HEK293 (cell line): ENCODE measurements around the gene NOM1.

ENCODE experiments used
- CTCF ChIP-seq: fragments of 450-650 bp; formaldehyde crosslinking; IDR thresholded peaks from 2 replicates; pipeline ENCODE4 v1.5.1; 2016; ENCODE audit warnings: missing biosample characterization, missing genetic modification characterization
- KLF9 ChIP-seq: fragments of 450-650 bp; formaldehyde crosslinking; IDR thresholded peaks from 2 replicates; pipeline ENCODE4 v1.5.1; 2016; ENCODE audit warnings: missing biosample characterization, missing genetic modification characterization, low read depth
- REST ChIP-seq: fragments of 450-650 bp; formaldehyde crosslinking; IDR thresholded peaks from 2 replicates; pipeline ENCODE4 v1.5.1; 2016; ENCODE audit warnings: missing biosample characterization, missing genetic modification characterization
- SP2 ChIP-seq: fragments of 450-650 bp; formaldehyde crosslinking; IDR thresholded peaks from 2 replicates; pipeline ENCODE4 v1.5.1; 2016; ENCODE audit warnings: missing biosample characterization, missing genetic modification characterization
- YY1 ChIP-seq: fragments of 450-650 bp; formaldehyde crosslinking; IDR thresholded peaks from 2 replicates; pipeline ENCODE4 v1.5.1; 2018; ENCODE audit warnings: missing biosample characterization, missing genetic modification characterization
- ZBTB10 ChIP-seq: fragments of 450-650 bp; formaldehyde crosslinking; IDR thresholded peaks from 2 replicates; pipeline ENCODE4 v1.5.1; 2016; ENCODE audit warnings: missing biosample characterization, missing genetic modification characterization
- ZFP37 ChIP-seq: fragments of 450-650 bp; formaldehyde crosslinking; IDR thresholded peaks from 2 replicates; pipeline ENCODE4 v1.5.1; 2016; ENCODE audit warnings: missing biosample characterization, missing genetic modification characterization
- ZNF10 ChIP-seq: fragments of 450-650 bp; formaldehyde crosslinking; IDR thresholded peaks from 2 replicates; pipeline ENCODE4 v1.5.1; 2017; ENCODE audit warnings: missing biosample characterization, missing genetic modification characterization
- ZNF114 ChIP-seq: fragments of 450-650 bp; formaldehyde crosslinking; IDR thresholded peaks from 2 replicates; pipeline ENCODE4 v1.5.0; 2017; ENCODE audit warnings: missing biosample characterization, missing genetic modification characterization
- ZNF121 ChIP-seq: fragments of 450-650 bp; formaldehyde crosslinking; IDR thresholded peaks from 2 replicates; pipeline ENCODE4 v1.5.1; 2016; ENCODE audit warnings: missing biosample characterization, missing genetic modification characterization
- ZNF280C ChIP-seq: fragments of 450-650 bp; formaldehyde crosslinking; IDR thresholded peaks from 2 replicates; pipeline ENCODE4 v1.5.1; 2016; ENCODE audit warnings: missing biosample characterization, missing genetic modification characterization
- ZNF398 ChIP-seq: fragments of 450-650 bp; formaldehyde crosslinking; IDR thresholded peaks from 2 replicates; pipeline ENCODE4 v1.5.1; 2017; ENCODE audit warnings: missing biosample characterization, missing genetic modification characterization
- ZNF561 ChIP-seq: fragments of 450-650 bp; IDR thresholded peaks from 2 replicates; pipeline ENCODE4 v1.5.1; 2018; ENCODE audit warnings: missing biosample characterization, missing genetic modification characterization, borderline replicate concordance

GRCh38 chr7:157017603-157018327 is 68.3 kb downstream of the NOM1 start:
- no peak for TF ChIP-seq KLF9 (tag by site-specific recombination)
- TF ChIP-seq ZNF121 (tag by site-specific recombination), result no peak
- no peak for TF ChIP-seq CTCF (tag by site-specific recombination)
- TF ChIP-seq ZNF280C, result no peak
- TF ChIP-seq ZBTB10 (tag by site-specific recombination), result no peak
- TF ChIP-seq ZNF114 (tag by site-specific recombination), result no peak
- TF ChIP-seq ZNF561, result no peak
- no peak for TF ChIP-seq ZNF398 (tag by site-specific recombination)
- TF ChIP-seq ZFP37 (tag by site-specific recombination), result no peak
- TF ChIP-seq YY1 (tag by site-specific recombination), result no peak
- TF ChIP-seq SP2 (tag by site-specific recombination), result no peak
- no peak for TF ChIP-seq ZNF10 (tag by site-specific recombination)
- no peak for TF ChIP-seq REST
